Activated naive CD8-positive, alpha-beta T cell treated with anti-CD3 and anti-CD28 coated beads, Interleukin-2, amount 50 U/mL, for 24 hours (primary cell): ENCODE data around the gene NEDD4.
"Not testable (repeated sequence)": the region's sequence is repeated elsewhere in the genome, so short reads cannot be mapped to it uniquely, and the experiment has no call there.

ENCODE experiments used
- ATAC-seq: fragments of 150-1000 bp; cut with Tn5 transposase; one replicate; pipeline ENCODE4 v1.10.0; 2021
- DNase-seq: peaks from one replicate; pipeline ENCODE4 v3.0.0; 2021
- H3K27ac Mint-ChIP-seq: one replicate; pipeline ENCODE4 v1.8.0; 2021; ENCODE audit warnings: mild to moderate bottlenecking, mixed read lengths
- H3K27me3 Mint-ChIP-seq: one replicate; pipeline ENCODE4 v1.8.0; 2021; ENCODE audit warnings: mixed read lengths
- H3K36me3 Mint-ChIP-seq: one replicate; pipeline ENCODE4 v1.8.0; 2021; ENCODE audit warnings: low read depth, mixed read lengths
- H3K4me1 Mint-ChIP-seq: one replicate; pipeline ENCODE4 v1.8.0; 2021; ENCODE audit warnings: mixed read lengths
- H3K4me3 Mint-ChIP-seq: one replicate; pipeline ENCODE4 v1.8.0; 2021; ENCODE audit warnings: mild to moderate bottlenecking, moderate library complexity, mixed read lengths
- H3K9me3 Mint-ChIP-seq: one replicate; pipeline ENCODE4 v1.8.0; 2021; ENCODE audit warnings: mixed read lengths

Gene NEDD4

GRCh38 chr15:55868707-55869106 is 124.7 kb downstream of the NEDD4 start:
- no peak overlapping the region for H3K27ac Mint-ChIP-seq
- H3K36me3 Mint-ChIP-seq = no peaks in the 10 kb centered on the region
- no peaks in the 10 kb centered on the region for H3K4me1 Mint-ChIP-seq
- no peaks in the 10 kb centered on the region for H3K9me3 Mint-ChIP-seq
- DNase-seq (no peak), ATAC-seq (no peak)
- no peak overlapping the region for H3K4me3 Mint-ChIP-seq
- H3K27me3 Mint-ChIP-seq = no peaks in the 10 kb centered on the region

- H3K27me3 Mint-ChIP-seq, H3K4me3 Mint-ChIP-seq, ATAC-seq, H3K27ac Mint-ChIP-seq, H3K4me1 Mint-ChIP-seq, DNase-seq, H3K36me3 Mint-ChIP-seq, H3K9me3 Mint-ChIP-seq: not testable (repeated sequence)
These were observed 125.1 kb downstream of the NEDD4 start for GRCh38 chr15:55868291-55868690.

GRCh38 chr15:55863911-55864310 is 129.5 kb downstream of the NEDD4 start:
- peaks cover 7% of the 10 kb centered on the region for H3K36me3 Mint-ChIP-seq
- H3K27me3 Mint-ChIP-seq = no peaks in the 10 kb centered on the region
- no peaks in the 10 kb centered on the region for H3K9me3 Mint-ChIP-seq
- no peaks in the 10 kb centered on the region for H3K4me1 Mint-ChIP-seq
- DNase-seq (no peak), ATAC-seq (no peak)
- no peak overlapping the region for H3K4me3 Mint-ChIP-seq
- no peak overlapping the region for H3K27ac Mint-ChIP-seq

GRCh38 chr15:55861115-55861514 is 132.3 kb downstream of the NEDD4 start:
- no peaks in the 10 kb centered on the region for H3K27me3 Mint-ChIP-seq
- H3K9me3 Mint-ChIP-seq = no peaks in the 10 kb centered on the region
- H3K4me1 Mint-ChIP-seq = no peaks in the 10 kb centered on the region
- no peak for DNase-seq
- no peak overlapping the region for H3K27ac Mint-ChIP-seq
- no peak overlapping the region for H3K4me3 Mint-ChIP-seq
- H3K36me3 Mint-ChIP-seq = peaks cover 13% of the 10 kb centered on the region
- no peak for ATAC-seq

GRCh38 chr15:55860468-55860867 is 132.9 kb downstream of the NEDD4 start:
- DNase-seq (no peak), ATAC-seq (no peak)
- H3K4me1 Mint-ChIP-seq = no peaks in the 10 kb centered on the region
- H3K9me3 Mint-ChIP-seq = no peaks in the 10 kb centered on the region
- no peak overlapping the region for H3K27ac Mint-ChIP-seq
- peaks cover 13% of the 10 kb centered on the region for H3K36me3 Mint-ChIP-seq
- H3K4me3 Mint-ChIP-seq = no peak overlapping the region
- H3K27me3 Mint-ChIP-seq = no peaks in the 10 kb centered on the region

GRCh38 chr15:55859681-55860080 is 133.7 kb downstream of the NEDD4 start:
- ATAC-seq (no peak), DNase-seq (no peak)
- no peaks in the 10 kb centered on the region for H3K27me3 Mint-ChIP-seq
- H3K36me3 Mint-ChIP-seq = peaks cover 16% of the 10 kb centered on the region
- H3K27ac Mint-ChIP-seq = no peak overlapping the region
- no peaks in the 10 kb centered on the region for H3K9me3 Mint-ChIP-seq
- H3K4me1 Mint-ChIP-seq = no peaks in the 10 kb centered on the region
- no peak overlapping the region for H3K4me3 Mint-ChIP-seq

GRCh38 chr15:55858661-55859060 is 134.8 kb downstream of the NEDD4 start:
- H3K9me3 Mint-ChIP-seq = no peaks in the 10 kb centered on the region
- ATAC-seq (no peak), DNase-seq (no peak)
- H3K36me3 Mint-ChIP-seq = peaks cover 16% of the 10 kb centered on the region
- H3K27ac Mint-ChIP-seq = no peak overlapping the region
- H3K4me3 Mint-ChIP-seq = no peak overlapping the region
- no peaks in the 10 kb centered on the region for H3K4me1 Mint-ChIP-seq
- no peaks in the 10 kb centered on the region for H3K27me3 Mint-ChIP-seq

- Mint-ChIP-seq H3K36me3 (peaks cover 19% of the 10 kb centered on the region), H3K27me3 (no peaks in the 10 kb centered on the region), H3K27ac (no peak overlapping the region), H3K9me3 (no peaks in the 10 kb centered on the region), H3K4me3 (no peak overlapping the region), H3K4me1 (no peaks in the 10 kb centered on the region)
- DNase-seq = no peak
- no peak for ATAC-seq
These were observed 136.8 kb downstream of the NEDD4 start for GRCh38 chr15:55856506-55857164.

GRCh38 chr15:55853134-55853533 is 140.3 kb downstream of the NEDD4 start:
- ATAC-seq = no peak
- peaks cover 8% of the 10 kb centered on the region for H3K36me3 Mint-ChIP-seq
- H3K9me3 Mint-ChIP-seq = no peaks in the 10 kb centered on the region
- no peak overlapping the region for H3K4me3 Mint-ChIP-seq
- H3K4me1 Mint-ChIP-seq = no peaks in the 10 kb centered on the region
- no peaks in the 10 kb centered on the region for H3K27me3 Mint-ChIP-seq
- H3K27ac Mint-ChIP-seq = no peak overlapping the region
- DNase-seq = no peak

GRCh38 chr15:55846116-55846707 is 147.2 kb downstream of the NEDD4 start:
- Mint-ChIP-seq H3K36me3 (peaks cover 11% of the 10 kb centered on the region), H3K4me1 (no peaks in the 10 kb centered on the region), H3K27me3 (no peaks in the 10 kb centered on the region), H3K27ac (no peak overlapping the region), H3K4me3 (no peak overlapping the region), H3K9me3 (no peaks in the 10 kb centered on the region)
- DNase-seq (peak; percentile 29), ATAC-seq (peak; percentile 65)

GRCh38 chr15:55842897-55843296 is 150.5 kb downstream of the NEDD4 start:
- not testable (repeated sequence) for H3K27ac Mint-ChIP-seq, H3K4me3 Mint-ChIP-seq, H3K9me3 Mint-ChIP-seq, H3K27me3 Mint-ChIP-seq, H3K4me1 Mint-ChIP-seq, ATAC-seq, DNase-seq
- H3K36me3 Mint-ChIP-seq = peaks cover 14% of the 10 kb centered on the region

GRCh38 chr15:55835866-55836265 is 157.5 kb downstream of the NEDD4 start:
- Mint-ChIP-seq H3K4me3 (no peak overlapping the region), H3K27me3 (no peaks in the 10 kb centered on the region), H3K36me3 (peaks cover 8% of the 10 kb centered on the region), H3K4me1 (no peaks in the 10 kb centered on the region), H3K9me3 (no peaks in the 10 kb centered on the region), H3K27ac (no peak overlapping the region)
- DNase-seq (no peak), ATAC-seq (no peak)

GRCh38 chr15:55834331-55834730 is 159.1 kb downstream of the NEDD4 start:
- Mint-ChIP-seq H3K4me3 (no peak overlapping the region), H3K9me3 (no peaks in the 10 kb centered on the region), H3K4me1 (peaks cover 14% of the 10 kb centered on the region), H3K27ac (no peak overlapping the region), H3K36me3 (peaks cover 8% of the 10 kb centered on the region), H3K27me3 (no peaks in the 10 kb centered on the region)
- DNase-seq (no peak), ATAC-seq (no peak)

GRCh38 chr15:55829826-55830225 is 163.6 kb downstream of the NEDD4 start:
- Mint-ChIP-seq H3K36me3 (peaks cover 5% of the 10 kb centered on the region), H3K27me3 (no peaks in the 10 kb centered on the region), H3K4me1 (peaks cover 16% of the 10 kb centered on the region), H3K4me3 (no peak overlapping the region), H3K27ac (peak overlapping the region; percentile 33), H3K9me3 (no peaks in the 10 kb centered on the region)
- DNase-seq (no peak), ATAC-seq (peak; percentile 83)

- ATAC-seq (no peak), DNase-seq (no peak)
- Mint-ChIP-seq H3K36me3 (peaks cover 5% of the 10 kb centered on the region), H3K9me3 (no peaks in the 10 kb centered on the region), H3K4me3 (no peak overlapping the region), H3K4me1 (peaks cover 16% of the 10 kb centered on the region), H3K27ac (no peak overlapping the region), H3K27me3 (no peaks in the 10 kb centered on the region)
These were observed 165.5 kb downstream of the NEDD4 start for GRCh38 chr15:55827955-55828354.

GRCh38 chr15:55827204-55827603 is 166.2 kb downstream of the NEDD4 start:
- no peaks in the 10 kb centered on the region for H3K36me3 Mint-ChIP-seq
- H3K27ac Mint-ChIP-seq = no peak overlapping the region
- DNase-seq = no peak
- no peaks in the 10 kb centered on the region for H3K9me3 Mint-ChIP-seq
- peaks cover 16% of the 10 kb centered on the region for H3K4me1 Mint-ChIP-seq
- H3K27me3 Mint-ChIP-seq = no peaks in the 10 kb centered on the region
- ATAC-seq = no peak
- no peak overlapping the region for H3K4me3 Mint-ChIP-seq
